OCI-LY1 (cell line): ENCODE results near the gene FAM24A.
"Not testable (repeated sequence)": the region's sequence is repeated elsewhere in the genome, so short reads cannot be mapped to it uniquely, and the experiment has no call there.

Source experiments
- CTCF ChIP-seq: fragments of 200-600 bp; sonication (generic), shearing (Covaris generic); IDR thresholded peaks from 2 replicates; pipeline ENCODE4 v1.5.1; 2017; ENCODE audit warnings: mild to moderate bottlenecking, antibody characterized with exemption, low read length, moderate library complexity, mixed read lengths
- EZH2 ChIP-seq: fragments of 200-600 bp; sonication (generic), shearing (Covaris generic); IDR thresholded peaks from 2 replicates; pipeline ENCODE4 v1.8.0; 2017; ENCODE audit warnings: borderline replicate concordance, mixed run types, mild to moderate bottlenecking, antibody characterized with exemption, low read length, moderate library complexity, mixed read lengths

DNA sequence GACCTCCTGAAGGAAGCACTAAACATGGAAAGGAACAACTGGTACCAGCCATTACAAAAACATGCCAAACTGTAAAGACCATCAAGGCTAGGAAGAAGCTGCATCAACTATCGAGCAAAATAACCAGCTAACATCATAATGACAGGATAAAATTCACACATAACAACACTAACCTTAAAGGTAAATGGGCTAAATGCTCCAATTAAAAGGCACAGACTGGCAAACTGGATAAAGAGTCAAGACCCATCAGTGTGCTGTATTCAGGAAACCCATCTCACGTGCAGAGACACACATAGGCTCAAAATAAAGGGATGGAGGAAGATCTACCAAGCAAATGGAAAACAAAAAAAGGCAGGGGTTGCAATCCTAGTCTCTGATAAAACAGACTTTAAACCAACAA, 41.6 kb upstream of the FAM24A start:
- not testable (repeated sequence) for TF ChIP-seq CTCF, EZH2
